ENCODE measurements around the gene NAT8L. TPM values are rescaled to one million over a fixed set of nuclear protein-coding genes. Genes with fewer than 3 reads are reported as not detected.

Gene NAT8L
- total RNA-seq, 1 donor from 2014 or later: 1.6 TPM

GRCh38 chr4:2047781-2048581, 11.1 kb upstream of the NAT8L start:
- peaks cover 3% of the 10 kb centered on the region for H3K36me3 Mint-ChIP-seq (ENCODE audit: low read depth, unreplicated experiment)
- H3K4me3 Mint-ChIP-seq (ENCODE audit: unreplicated experiment): no peak overlapping the region
- FAIRE-seq: no peak
- Histone ChIP-seq H3K4me1 (ENCODE audit: insufficient read depth, low read length) (no peaks in the 10 kb centered on the region), H3K4me2 (ENCODE audit: low read length) (no peak overlapping the region), H3K9me3 (ENCODE audit: insufficient read depth, low read depth, low read length) (no peaks in the 10 kb centered on the region), H3K9ac (ENCODE audit: low read length) (no peak overlapping the region), H3K79me2 (ENCODE audit: insufficient read depth, low read length) (no peaks in the 10 kb centered on the region), H2AFZ (ENCODE audit: low read depth, low read length) (no peak overlapping the region), H3K4me3 (ENCODE audit: insufficient read depth, low read depth, low read length) (no peak overlapping the region), H4K20me1 (ENCODE audit: insufficient read depth, low read length) (peaks cover 8% of the 10 kb centered on the region), H3K27me3 (ENCODE audit: insufficient read depth, low read length) (peaks cover 11% of the 10 kb centered on the region), H3K36me3 (ENCODE audit: insufficient read depth, low read length) (no peaks in the 10 kb centered on the region), H3K27ac (ENCODE audit: low read depth, low read length) (no peak overlapping the region)
- no peak overlapping the region for H3K27ac Mint-ChIP-seq (ENCODE audit: unreplicated experiment)
- H3K9me3 Mint-ChIP-seq (ENCODE audit: unreplicated experiment): no peaks in the 10 kb centered on the region
- no peaks in the 10 kb centered on the region for H3K4me1 Mint-ChIP-seq (ENCODE audit: low read depth, unreplicated experiment)
- H3K27me3 Mint-ChIP-seq (ENCODE audit: low read depth, unreplicated experiment): peaks cover 34% of the 10 kb centered on the region
- DNase-seq (ENCODE audit: low read depth): no peak
- no peak for TF ChIP-seq CTCF (IDR thresholded peaks at IDR 0.05; ENCODE audit: insufficient read depth, low read depth, low read length)
- no peak for TF ChIP-seq EZH2 (IDR thresholded peaks at IDR 0.05; ENCODE audit: insufficient read depth, low read length)

- no peak for FAIRE-seq
- Histone ChIP-seq H3K4me3 (ENCODE audit: insufficient read depth, low read depth, low read length) (no peak overlapping the region), H3K27ac (ENCODE audit: low read depth, low read length) (no peak overlapping the region), H3K9me3 (ENCODE audit: insufficient read depth, low read depth, low read length) (no peaks in the 10 kb centered on the region), H3K79me2 (ENCODE audit: insufficient read depth, low read length) (no peaks in the 10 kb centered on the region), H3K9ac (ENCODE audit: low read length) (no peak overlapping the region), H3K27me3 (ENCODE audit: insufficient read depth, low read length) (peaks cover 13% of the 10 kb centered on the region), H4K20me1 (ENCODE audit: insufficient read depth, low read length) (no peaks in the 10 kb centered on the region), H3K4me1 (ENCODE audit: insufficient read depth, low read length) (no peaks in the 10 kb centered on the region), H3K4me2 (ENCODE audit: low read length) (no peak overlapping the region), H3K36me3 (ENCODE audit: insufficient read depth, low read length) (no peaks in the 10 kb centered on the region), H2AFZ (ENCODE audit: low read depth, low read length) (no peak overlapping the region)
- no peaks in the 10 kb centered on the region for H3K9me3 Mint-ChIP-seq (ENCODE audit: unreplicated experiment)
- TF ChIP-seq EZH2 (IDR thresholded peaks at IDR 0.05; ENCODE audit: insufficient read depth, low read length) (no peak), CTCF (IDR thresholded peaks at IDR 0.05; ENCODE audit: insufficient read depth, low read depth, low read length) (no peak)
- no peak overlapping the region for H3K4me3 Mint-ChIP-seq (ENCODE audit: unreplicated experiment)
- peaks cover 3% of the 10 kb centered on the region for H3K36me3 Mint-ChIP-seq (ENCODE audit: low read depth, unreplicated experiment)
- no peak for DNase-seq (ENCODE audit: low read depth)
- no peaks in the 10 kb centered on the region for H3K4me1 Mint-ChIP-seq (ENCODE audit: low read depth, unreplicated experiment)
- peaks cover 34% of the 10 kb centered on the region for H3K27me3 Mint-ChIP-seq (ENCODE audit: low read depth, unreplicated experiment)
- H3K27ac Mint-ChIP-seq (ENCODE audit: unreplicated experiment): no peak overlapping the region
Observed at GRCh38 chr4:2048831-2049230, 10.3 kb upstream of the NAT8L start.

- no peak for FAIRE-seq
- Histone ChIP-seq H3K4me1 (ENCODE audit: insufficient read depth, low read length) (no peaks in the 10 kb centered on the region), H2AFZ (ENCODE audit: low read depth, low read length) (no peak overlapping the region), H3K4me2 (ENCODE audit: low read length) (no peak overlapping the region), H3K27me3 (ENCODE audit: insufficient read depth, low read length) (peaks cover 18% of the 10 kb centered on the region), H3K4me3 (ENCODE audit: insufficient read depth, low read depth, low read length) (no peak overlapping the region), H3K79me2 (ENCODE audit: insufficient read depth, low read length) (no peaks in the 10 kb centered on the region), H3K36me3 (ENCODE audit: insufficient read depth, low read length) (no peaks in the 10 kb centered on the region), H3K27ac (ENCODE audit: low read depth, low read length) (no peak overlapping the region), H3K9me3 (ENCODE audit: insufficient read depth, low read depth, low read length) (no peaks in the 10 kb centered on the region), H3K9ac (ENCODE audit: low read length) (no peak overlapping the region), H4K20me1 (ENCODE audit: insufficient read depth, low read length) (no peaks in the 10 kb centered on the region)
- H3K27me3 Mint-ChIP-seq (ENCODE audit: low read depth, unreplicated experiment): peaks cover 38% of the 10 kb centered on the region
- peaks cover 2% of the 10 kb centered on the region for H3K36me3 Mint-ChIP-seq (ENCODE audit: low read depth, unreplicated experiment)
- TF ChIP-seq CTCF (IDR thresholded peaks at IDR 0.05; ENCODE audit: insufficient read depth, low read depth, low read length): no peak
- DNase-seq (ENCODE audit: low read depth): no peak
- H3K9me3 Mint-ChIP-seq (ENCODE audit: unreplicated experiment): no peaks in the 10 kb centered on the region
- no peak overlapping the region for H3K27ac Mint-ChIP-seq (ENCODE audit: unreplicated experiment)
- no peak overlapping the region for H3K4me3 Mint-ChIP-seq (ENCODE audit: unreplicated experiment)
- no peaks in the 10 kb centered on the region for H3K4me1 Mint-ChIP-seq (ENCODE audit: low read depth, unreplicated experiment)
Observed at GRCh38 chr4:2049381-2049780, 9.7 kb upstream of the NAT8L start.

Measured in astrocyte (in vitro differentiated cells and primary cell).